A549 (cell line): ENCODE data around the gene RAB33B. TPM values are rescaled to one million over a fixed set of nuclear protein-coding genes. Genes with fewer than 3 reads are reported as not detected.

Experiments used
- ATAC-seq, 2 experiments: fragments of 200-7000 bp in 1 of 2; fragments of >200 bp in 1 of 2; cut with Nextera tagmentation in 1 of 2; cut with Tn5 transposase in 1 of 2; 3 replicates each; pipeline versions ENCODE4 v1.8.0 to v1.9.1; 2018 to 2020; ENCODE audit warnings: mild to moderate bottlenecking in 1 of 2, moderate library complexity in 1 of 2
- CTCF ChIA-PET: fragments of 300-600 bp; sonication (Branson Sonifier 250); formaldehyde crosslinking; extraction: SDS; loops from one replicate; lab custom pipeline; 2021; ENCODE audit warnings: antibody characterized with exemption, inconsistent platforms; lab: Yijun Ruan, JAX
- POLR2A ChIA-PET: fragments of 350-600 bp; formaldehyde crosslinking; extraction: SDS; loops from one replicate; lab custom pipeline; 2021; ENCODE audit warnings: antibody characterized with exemption, inconsistent platforms; lab: Yijun Ruan, JAX
- DNase-seq, 2 experiments: peaks; one replicate each; pipeline versions ENCODE4 v3.0.0 to v3.0.0-alpha.2; 2011 to 2016; ENCODE audit warnings: low read depth in 1 of 2, low spot score in 1 of 2
- FAIRE-seq: peaks from 2 replicates; lab custom pipeline; 2011; peaks lifted over from hg19 to GRCh38; lab: Jason Lieb, UNC
- H3K27ac ChIP-seq, 2 experiments: fragments of >200 bp; sonication (Bioruptor Twin); formaldehyde crosslinking; 3 replicates each; pipeline ENCODE4 v1.5.1; 2016 to 2017
- H3K4me1 ChIP-seq: fragments of >200 bp; sonication (Bioruptor Twin); formaldehyde crosslinking; 3 replicates; pipeline ENCODE4 v1.6.1; 2016
- H3K4me2 ChIP-seq: fragments of >200 bp; sonication (Bioruptor Twin); formaldehyde crosslinking; 3 replicates; pipeline ENCODE4 v1.6.1; 2016
- H3K4me3 ChIP-seq: fragments of >200 bp; sonication (Bioruptor Twin); formaldehyde crosslinking; 3 replicates; pipeline ENCODE4 v1.5.1; 2016
- H3K9me3 ChIP-seq: fragments of >200 bp; sonication (Bioruptor Twin); formaldehyde crosslinking; 3 replicates; pipeline ENCODE4 v1.6.1; 2016
- CBX2 ChIP-seq: fragments of 200-600 bp; sonication (generic); IDR thresholded peaks from 2 replicates; pipeline ENCODE4 v1.6.1; 2016; ENCODE audit warnings: low read depth, mild to moderate bottlenecking, borderline replicate concordance
- CHD4 ChIP-seq: fragments of 200-600 bp; sonication (generic); IDR thresholded peaks from 2 replicates; pipeline ENCODE4 v1.6.1; 2016; ENCODE audit warnings: antibody characterized with exemption, mild to moderate bottlenecking, borderline replicate concordance
- CTCF ChIP-seq: fragments of >200 bp; sonication (Bioruptor Twin); formaldehyde crosslinking; IDR thresholded peaks from 3 replicates; pipeline ENCODE4 v1.5.1; 2016
- EHF ChIP-seq: fragments of 250-450 bp; sonication (Bioruptor Pico); IDR thresholded peaks from 2 replicates; pipeline ENCODE4 v1.5.0; 2020; ENCODE audit warnings: mild to moderate bottlenecking
- ELK1 ChIP-seq: fragments of 150-350 bp; IDR thresholded peaks from 2 replicates; pipeline ENCODE4 v1.6.1; 2014; ENCODE audit warnings: low read depth, mild to moderate bottlenecking, low read length
- ESRRA ChIP-seq: fragments of 150-350 bp; IDR thresholded peaks from 2 replicates; pipeline ENCODE4 v1.6.1; 2014; ENCODE audit warnings: mild to moderate bottlenecking, low read length, borderline replicate concordance
- HEYL ChIP-seq: fragments of 250-450 bp; sonication (Bioruptor Pico); IDR thresholded peaks from 2 replicates; pipeline ENCODE4 v1.8.0; 2021; ENCODE audit warnings: mild to moderate bottlenecking, moderate library complexity
- HOXA7 ChIP-seq: fragments of 250-450 bp; sonication (Bioruptor Pico); IDR thresholded peaks from 2 replicates; pipeline ENCODE4 v1.5.0; 2020; ENCODE audit warnings: mild to moderate bottlenecking, moderate library complexity
- JUN ChIP-seq, 2 experiments: fragments of >200 bp; sonication (Bioruptor Twin); formaldehyde crosslinking; IDR thresholded peaks; 2 replicates in 1 of 2; 3 replicates in 1 of 2; pipeline ENCODE4 v1.6.1; 2016 to 2017
- JUNB ChIP-seq: fragments of >200 bp; sonication (Bioruptor Twin); formaldehyde crosslinking; IDR thresholded peaks from 2 replicates; pipeline ENCODE4 v1.6.1; 2016
- KDM1A ChIP-seq: fragments of 200-600 bp; sonication (generic); IDR thresholded peaks from 2 replicates; pipeline ENCODE4 v1.6.1; 2016; ENCODE audit warnings: low read depth, mild to moderate bottlenecking
- KDM5A ChIP-seq: fragments of 200-600 bp; sonication (generic); IDR thresholded peaks from 2 replicates; pipeline ENCODE4 v1.6.1; 2016; ENCODE audit warnings: antibody characterized with exemption, mild to moderate bottlenecking
- MAFK ChIP-seq: fragments of 450-650 bp; IDR thresholded peaks from 2 replicates; pipeline ENCODE4 v1.6.1; 2014; ENCODE audit not compliant: partially characterized antibody
- MYC ChIP-seq: IDR thresholded peaks from 2 replicates; pipeline ENCODE4 v1.6.1; 2012; ENCODE audit warnings: mild to moderate bottlenecking, inconsistent platforms, low read length, improper control_type of control experiment, borderline replicate concordance
- NR3C1 ChIP-seq: fragments of >200 bp; sonication (Bioruptor Twin); formaldehyde crosslinking; IDR thresholded peaks from 3 replicates; pipeline ENCODE4 v1.6.1; 2017
- PBX3 ChIP-seq: IDR thresholded peaks from 2 replicates; pipeline ENCODE4 v1.6.1; 2012
- POLR2A ChIP-seq: IDR thresholded peaks from 2 replicates; pipeline ENCODE4 v1.6.1; 2012; ENCODE audit warnings: mild to moderate bottlenecking, low read length
- RAD21 ChIP-seq, 2 experiments: fragments of >200 bp in 1 of 2; sonication (Bioruptor Twin) in 1 of 2; formaldehyde crosslinking in 1 of 2; IDR thresholded peaks in 1 of 2; conservative IDR thresholded peaks in 1 of 2; 2 replicates in 1 of 2; 3 replicates in 1 of 2; pipeline ENCODE4 v1.6.1; 2012 to 2018; ENCODE audit warnings: inconsistent platforms in 1 of 2
- RCOR1 ChIP-seq: fragments of 150-350 bp; IDR thresholded peaks from 2 replicates; pipeline ENCODE4 v1.6.1; 2014; ENCODE audit warnings: antibody characterized with exemption, low read length, low read depth
- ZC3H11A ChIP-seq: fragments of 450-650 bp; IDR thresholded peaks from 2 replicates; pipeline ENCODE4 v1.6.1; 2014; ENCODE audit warnings: antibody characterized with exemption, mild to moderate bottlenecking
- ZFP36 ChIP-seq: fragments of 450-650 bp; IDR thresholded peaks from 2 replicates; pipeline ENCODE4 v1.6.1; 2014; ENCODE audit warnings: borderline replicate concordance; ENCODE audit not compliant: partially characterized antibody
- ZNF302 ChIP-seq: fragments of 250-450 bp; sonication (Bioruptor Pico); IDR thresholded peaks from 2 replicates; pipeline ENCODE4 v1.9.0; 2021; ENCODE audit warnings: inconsistent platforms, mild to moderate bottlenecking, moderate library complexity
- WGBS: methylation state at CpG from one replicate; pipeline ENCODE4 v1.1.6; 2017; ENCODE audit errors: missing lambda C conversion rate; 5-methylcytosine and 5-hydroxymethylcytosine counted together
- polyA plus RNA-seq, 4 experiments: library from polyadenylated mRNA; depleted of rRNA in 3 of 4; stranded (reverse); fragments of >200 nt; fragmentation: RNase III in 1 of 4; extraction: RNeasy Plus Mini Kit Qiagen cat#74134 plus additional on column Dnase treatment in 1 of 4; gene quantifications; 2 replicates in 3 of 4; 3 replicates in 1 of 4; pipeline ENCODE4 v1.2.3, GENCODE V29; 2011 to 2017
- TF ChIP-seq, protein P1 (sequence below): fragments of 250-450 bp; sonication (Bioruptor Pico); IDR thresholded peaks from 2 replicates; pipeline ENCODE4 v1.5.0; 2020; ENCODE audit warnings: low read depth, mild to moderate bottlenecking, moderate library complexity
- TF ChIP-seq, protein P2 (sequence below): fragments of 450-650 bp; IDR thresholded peaks from 2 replicates; pipeline ENCODE4 v1.6.1; 2014; ENCODE audit warnings: antibody characterized with exemption

Gene RAB33B
- polyA plus RNA-seq, 2 of the 4 experiments (the other 2 are of a cell fraction) = 2.8 to 5.9 TPM

DNA sequence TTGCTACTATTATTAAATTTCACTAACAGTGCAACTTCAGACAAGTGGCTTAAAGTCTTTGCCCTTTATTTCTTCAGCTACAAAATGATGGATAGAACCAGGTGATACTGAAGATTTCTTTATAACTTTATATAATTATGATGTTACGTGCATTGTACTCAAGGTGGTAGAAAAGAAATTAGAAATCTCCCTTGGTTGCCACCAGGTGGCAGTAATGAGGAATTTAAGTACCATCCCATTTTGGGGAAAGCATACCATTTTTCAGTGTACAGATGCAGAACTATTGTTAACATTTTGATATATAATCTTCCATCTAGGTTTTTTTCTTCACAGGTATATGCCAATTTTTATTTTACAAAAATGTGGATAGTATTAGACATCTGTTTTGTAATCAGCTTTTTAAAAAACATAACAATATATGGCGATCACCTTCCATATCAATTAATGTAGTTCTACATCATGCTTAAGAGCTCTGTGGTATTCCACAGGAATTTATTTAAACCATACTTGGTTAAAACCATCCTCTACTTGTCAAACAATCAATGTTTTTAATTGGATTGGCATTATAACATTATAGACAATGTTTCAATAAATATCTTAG is 37.7 kb upstream of the RAB33B start:
- 83% methylated on average over 2 of the region's 2 CpGs for WGBS
- H3K9me3 ChIP-seq = no peaks in the 10 kb centered on the region
- FAIRE-seq = no peak
- no peaks in the 10 kb centered on the region for H3K4me1 ChIP-seq
- ATAC-seq = peak in 1 of 2 experiments; percentile 66; a peak in 4 of 6 replicates
- TF ChIP-seq RCOR1 = no peak
- no peak for TF ChIP-seq POLR2A
- peak; percentile 62 for TF ChIP-seq CTCF
- peak; percentile 30 to 47; a peak in 4 of 5 replicates for TF ChIP-seq RAD21 (conservative IDR thresholded peaks at IDR 0.05 in 1 of 2, IDR thresholded peaks at IDR 0.05 in 1 of 2)
- TF ChIP-seq, all 56 proteins: peak for 2
- DNase-seq = peak in 1 of 2 experiments; percentile 51
- Histone ChIP-seq H3K27ac (no peak overlapping the region), H3K4me2 (no peak overlapping the region), H3K4me3 (no peak overlapping the region)
- ChIA-PET CTCF (interaction anchor here (0.7 to 1.3 kb wide), 6 partner anchors 17 to 115 kb away, joined by 3 to 5 read pairs (median 4); partner anchors contain the start of genes NAA15 and RAB33B), POLR2A (interaction anchor here (1.1 kb wide), 1 partner anchor 37 kb away, joined by 3 read pairs; no protein-coding TSS in a partner anchor)

GRCh38 chr4:139419388-139419914 is 34.5 kb upstream of the RAB33B start:
- POLR2A ChIA-PET = no interaction called here
- no peak overlapping the region for H3K4me2 ChIP-seq
- no peak for FAIRE-seq
- ATAC-seq = no peak
- CTCF ChIA-PET = no interaction called here
- H3K4me3 ChIP-seq = no peak overlapping the region
- no peaks in the 10 kb centered on the region for H3K4me1 ChIP-seq
- no peaks in the 10 kb centered on the region for H3K9me3 ChIP-seq
- no peak for DNase-seq
- 97% methylated on average over 2 of the region's 2 CpGs for WGBS
- no peak overlapping the region for H3K27ac ChIP-seq
- TF ChIP-seq ELK1 (no peak), JUN (IDR thresholded peaks at IDR 0.05) (no peak), HOXA7 (no peak), MAFK (no peak), ZC3H11A (no peak), PBX3 (no peak), NR3C1 (no peak)
- TF ChIP-seq, protein P1, sequence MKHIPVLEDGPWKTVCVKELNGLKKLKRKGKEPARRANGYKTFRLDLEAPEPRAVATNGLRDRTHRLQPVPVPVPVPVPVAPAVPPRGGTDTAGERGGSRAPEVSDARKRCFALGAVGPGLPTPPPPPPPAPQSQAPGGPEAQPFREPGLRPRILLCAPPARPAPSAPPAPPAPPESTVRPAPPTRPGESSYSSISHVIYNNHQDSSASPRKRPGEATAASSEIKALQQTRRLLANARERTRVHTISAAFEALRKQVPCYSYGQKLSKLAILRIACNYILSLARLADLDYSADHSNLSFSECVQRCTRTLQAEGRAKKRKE = no peak

GRCh38 chr4:139420652-139421051 is 33.3 kb upstream of the RAB33B start:
- POLR2A ChIA-PET = no interaction called here
- DNase-seq (no peak), ATAC-seq (no peak), FAIRE-seq (no peak)
- H3K4me2 ChIP-seq = no peak overlapping the region
- H3K4me1 ChIP-seq = no peaks in the 10 kb centered on the region
- CTCF ChIA-PET = no interaction called here
- TF ChIP-seq CHD4 (no peak), CBX2 (no peak), EHF (CRISPR knock-in tag) (no peak), ZNF302 (no peak), KDM5A (no peak), RCOR1 (no peak), HEYL (CRISPR knock-in tag) (no peak), KDM1A (no peak), ESRRA (no peak), ELK1 (no peak), ZFP36 (no peak), RAD21 (conservative IDR thresholded peaks at IDR 0.05 in 1 of 2, IDR thresholded peaks at IDR 0.05 in 1 of 2) (no peak), JUNB (no peak), MYC (no peak)
- TF ChIP-seq, protein P2, sequence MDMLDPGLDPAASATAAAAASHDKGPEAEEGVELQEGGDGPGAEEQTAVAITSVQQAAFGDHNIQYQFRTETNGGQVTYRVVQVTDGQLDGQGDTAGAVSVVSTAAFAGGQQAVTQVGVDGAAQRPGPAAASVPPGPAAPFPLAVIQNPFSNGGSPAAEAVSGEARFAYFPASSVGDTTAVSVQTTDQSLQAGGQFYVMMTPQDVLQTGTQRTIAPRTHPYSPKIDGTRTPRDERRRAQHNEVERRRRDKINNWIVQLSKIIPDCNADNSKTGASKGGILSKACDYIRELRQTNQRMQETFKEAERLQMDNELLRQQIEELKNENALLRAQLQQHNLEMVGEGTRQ = no peak
- no peaks in the 10 kb centered on the region for H3K9me3 ChIP-seq
- no peak overlapping the region for H3K27ac ChIP-seq
- WGBS = 96% methylated on average over 1 of the region's 1 CpG
- no peak overlapping the region for H3K4me3 ChIP-seq
